GM12878 (cell line): Measurements from ENCODE around the gene ZNF30. TPM values are rescaled to one million over a fixed set of nuclear protein-coding genes. Genes with fewer than 3 reads are reported as not detected.

Source experiments
- ATAC-seq: fragments of 200-7000 bp; cut with Tn5 transposase; 3 replicates; pipeline ENCODE4 v1.9.1; 2020; ENCODE audit warnings: mild to moderate bottlenecking, moderate library complexity
- BruUV-seq: library from RNA; stranded (reverse); fragments of 400-500 nt; replicated peaks from 2 replicates; lab custom pipeline; 2021; lab: Mats Ljungman, UMichigan
- CTCF ChIA-PET: fragments of 300-600 bp; sonication (Branson Sonifier 250); formaldehyde crosslinking; extraction: SDS; loops from one replicate; lab custom pipeline; 2021; ENCODE audit warnings: inconsistent platforms; lab: Yijun Ruan, JAX
- POLR2A ChIA-PET: fragments of 350-600 bp; formaldehyde crosslinking; extraction: SDS; loops from one replicate; lab custom pipeline; 2021; ENCODE audit warnings: inconsistent platforms; lab: Charles Lee
- RAD21 ChIA-PET: fragments of 300-600 bp; sonication (Branson Sonifier 250); formaldehyde crosslinking; loops from one replicate; lab custom pipeline; 2023; ENCODE audit warnings: antibody characterized with exemption; ENCODE audit not compliant: unreplicated experiment; lab: Charles Lee
- SMC1A ChIA-PET: fragments of 300-600 bp; sonication (Branson Sonifier 250); formaldehyde crosslinking; loops from one replicate; lab custom pipeline; 2023; ENCODE audit not compliant: unreplicated experiment, uncharacterized antibody; lab: Charles Lee
- DNase-seq: peaks from one replicate; pipeline ENCODE4 v3.0.0-alpha.2; 2011; ENCODE audit warnings: low read depth, low spot score
- FAIRE-seq: peaks from 3 replicates; lab custom pipeline; 2011; peaks lifted over from hg19 to GRCh38; lab: Jason Lieb, UNC
- H2AFZ ChIP-seq: 2 replicates; pipeline ENCODE4 v1.6.0; 2011; ENCODE audit warnings: low read depth, low read length, control low read depth; ENCODE audit not compliant: control insufficient read depth
- H3K27ac ChIP-seq: 2 replicates; pipeline ENCODE4 v1.5.1; 2011; ENCODE audit warnings: control low read depth; ENCODE audit not compliant: control insufficient read depth, insufficient read depth
- H3K27me3 ChIP-seq, 2 experiments: replicated peaks in 1 of 2; 2 replicates each; pipeline versions ENCODE4 v1.6.0 to v1.6.1; 2011; ENCODE audit warnings: low read length in 1 of 2; ENCODE audit not compliant: control insufficient read depth in 2 of 2, insufficient read depth in 2 of 2
- H3K36me3 ChIP-seq, 2 experiments: 2 replicates each; pipeline ENCODE4 v1.5.1; 2011; ENCODE audit warnings: low read length in 1 of 2; ENCODE audit not compliant: control insufficient read depth in 2 of 2, insufficient read depth in 2 of 2
- H3K4me1 ChIP-seq: 2 replicates; pipeline ENCODE4 v1.6.1; 2011; ENCODE audit warnings: mild to moderate bottlenecking, low read length, moderate library complexity, mixed read lengths; ENCODE audit not compliant: control insufficient read depth, insufficient read depth
- H3K4me2 ChIP-seq: 2 replicates; pipeline ENCODE4 v1.6.0; 2011; ENCODE audit warnings: control low read depth; ENCODE audit not compliant: control insufficient read depth, insufficient read depth
- H3K4me3 ChIP-seq: fragments of 200-600 bp; sonication (generic); 2 replicates; pipeline ENCODE4 v1.5.1; 2016
- H3K79me2 ChIP-seq: 2 replicates; pipeline ENCODE4 v1.6.0; 2011; ENCODE audit warnings: low read length; ENCODE audit not compliant: control insufficient read depth, insufficient read depth
- H3K9ac ChIP-seq: 2 replicates; pipeline ENCODE4 v1.8.0; 2011; ENCODE audit warnings: low read length, control low read depth, mixed read lengths; ENCODE audit not compliant: control insufficient read depth, insufficient read depth
- H3K9me3 ChIP-seq: replicated peaks from 3 replicates; pipeline ENCODE4 v1.5.1; 2011; ENCODE audit warnings: mild to moderate bottlenecking, low read length; ENCODE audit not compliant: control insufficient read depth, insufficient read depth
- H4K20me1 ChIP-seq: 2 replicates; pipeline ENCODE4 v1.6.0; 2011; ENCODE audit not compliant: control insufficient read depth, insufficient read depth
- BCL3 ChIP-seq: IDR thresholded peaks from 2 replicates; pipeline ENCODE4 v1.6.1; 2011; ENCODE audit warnings: borderline replicate concordance, low read depth, mild to moderate bottlenecking, moderate library complexity, low read length; ENCODE audit not compliant: insufficient read depth, poor library complexity, severe bottlenecking
- BCLAF1 ChIP-seq: fragments of 450-650 bp; IDR thresholded peaks from 2 replicates; pipeline ENCODE4 v1.6.1; 2017; ENCODE audit warnings: antibody characterized with exemption, mild to moderate bottlenecking, moderate library complexity
- WGBS: methylation state at CpG from one replicate; pipeline ENCODE4 v1.1.6; 2016; ENCODE audit warnings: low lambda C conversion rate; ENCODE audit not compliant: insufficient replicate concordance, insufficient coverage; ENCODE audit errors: missing lambda C conversion rate; 5-methylcytosine and 5-hydroxymethylcytosine counted together
- in situ Hi-C: fragments of 300-500 bp; cut with MboI; formaldehyde crosslinking; loops from 9 replicates; pipeline ENCODE4 v1.14.3; 2018; ENCODE audit warnings: mixed read lengths
- intact Hi-C: fragments of 100-400 bp; cut with micrococcal nuclease; formaldehyde crosslinking; loops from one replicate; pipeline ENCODE4 v1.14.2; 2022; ENCODE audit not compliant: unreplicated experiment
- polyA plus RNA-seq, 11 experiments: library from polyadenylated mRNA; depleted of rRNA in 4 of 11; unstranded in 6 of 11; stranded (reverse) in 5 of 11; fragments of >200 nt; fragmentation: Nextera tagmentation in 4 of 11; fragmentation: Illumina TruSeq in 1 of 11; extraction: Ambion mirVana in 4 of 11; extraction: Trizol in 1 of 11; gene quantifications; 1 replicate in 1 of 11; 2 replicates in 10 of 11; pipeline versions ENCODE4 v1.2.1 to v1.2.3, GENCODE V29; 2011 to 2016; ENCODE audit warnings: inconsistent platforms in 2 of 11, missing spikeins in 2 of 11, low read depth in 1 of 11
- total RNA-seq, 4 experiments: library from RNA; depleted of rRNA in 3 of 4; stranded (reverse); fragments of >200 nt in 3 of 4; fragmentation: Illumina TruSeq in 1 of 4; extraction: Trizol in 1 of 4; gene quantifications; 2 replicates each; pipeline versions ENCODE4 v1.2.1 to v1.2.3, GENCODE V29; 2013 to 2021

ZNF30 gene
- total and polyA plus RNA-seq, 10 of the 15 experiments (the other 5 are each of a cell fraction or from before 2014, with no cell fraction given): 0.85 to 2.3 (median 1.3) TPM

GRCh38 chr19:34974646-34975045, 47.9 kb downstream of the ZNF30 start:
- FAIRE-seq: no peak
- BruUV-seq: no TSS peak
- Histone ChIP-seq H3K36me3 (no peaks in the 10 kb centered on the region), H3K79me2 (no peaks in the 10 kb centered on the region), H3K9me3 (peaks cover 2% of the 10 kb centered on the region; the same call in 1 of the 3 replicates), H3K9ac (no peak overlapping the region), H3K4me3 (no peak overlapping the region), H3K4me1 (peaks cover 8% of the 10 kb centered on the region), H3K27me3 (no peaks in the 10 kb centered on the region), H4K20me1 (no peaks in the 10 kb centered on the region), H3K27ac (no peak overlapping the region), H3K4me2 (no peak overlapping the region), H2AFZ (no peak overlapping the region)
- no peak for DNase-seq
- no peak for TF ChIP-seq BCLAF1
- no peak for TF ChIP-seq BCL3
- in situ Hi-C loops: loop anchor here (5.0 to 25.0 kb wide), 2 partner anchors 38 to 1388 kb away; no protein-coding TSS in a partner anchor
- WGBS: 38% methylated on average over 5 of the region's 5 CpGs
- ChIA-PET SMC1A (interaction anchor here (1.0 to 3.2 kb wide), 4 partner anchors 15 to 38 kb away, joined by 3 to 17 read pairs (median 10); no protein-coding TSS in a partner anchor), RAD21 (interaction anchor here (1.2 to 1.7 kb wide), 4 partner anchors 14 to 38 kb away, joined by 5 to 8 read pairs (median 5); no protein-coding TSS in a partner anchor), CTCF (interaction anchor here (1.4 to 5.1 kb wide), 6 partner anchors 16 to 42 kb away, joined by 4 to 62 read pairs (median 10); no protein-coding TSS in a partner anchor), POLR2A (interaction anchor here (0.7 kb wide), 1 partner anchor 24 kb away, joined by 4 read pairs; no protein-coding TSS in a partner anchor)
- intact Hi-C loops: loop anchor here (10.0 kb wide), 1 partner anchor 160 kb away; the partner anchor contains the start of genes FXYD1 and LGI4
- ATAC-seq: no peak
